Ishikawa (cell line): Measurements from ENCODE around the gene RAF1.

Experiments used
- CEBPB ChIP-seq: IDR thresholded peaks from 2 replicates; pipeline ENCODE4 v1.6.1; 2012
- CREB1 ChIP-seq: IDR thresholded peaks from 2 replicates; pipeline ENCODE4 v1.6.1; 2012; ENCODE audit warnings: low read depth
- EGR1 ChIP-seq: IDR thresholded peaks from 2 replicates; pipeline ENCODE4 v1.6.1; 2012
- EP300 ChIP-seq: IDR thresholded peaks from 2 replicates; pipeline ENCODE4 v1.6.1; 2012; ENCODE audit warnings: borderline replicate concordance
- FOXM1 ChIP-seq: IDR thresholded peaks from 2 replicates; pipeline ENCODE4 v1.6.1; 2012; ENCODE audit warnings: low read depth, borderline replicate concordance
- NFIC ChIP-seq: IDR thresholded peaks from 2 replicates; pipeline ENCODE4 v1.6.1; 2012
- RAD21 ChIP-seq: IDR thresholded peaks from 2 replicates; pipeline ENCODE4 v1.6.1; 2012; ENCODE audit warnings: low read depth
- TAF1 ChIP-seq: IDR thresholded peaks from 2 replicates; pipeline ENCODE4 v1.6.1; 2012; ENCODE audit warnings: low read depth, mild to moderate bottlenecking
- TCF12 ChIP-seq: IDR thresholded peaks from 2 replicates; pipeline ENCODE4 v1.6.1; 2012; ENCODE audit warnings: low read depth
- TEAD4 ChIP-seq: IDR thresholded peaks from 2 replicates; pipeline ENCODE4 v1.6.1; 2012
- YY1 ChIP-seq: IDR thresholded peaks from 2 replicates; pipeline ENCODE4 v1.6.1; 2012; ENCODE audit warnings: low read depth
- ZBTB7A ChIP-seq: IDR thresholded peaks from 2 replicates; pipeline ENCODE4 v1.6.1; 2012; ENCODE audit warnings: low read depth
- TF ChIP-seq, protein P1 (sequence below): IDR thresholded peaks from 2 replicates; pipeline ENCODE4 v1.6.1; 2012; ENCODE audit warnings: low read depth, mild to moderate bottlenecking
- TF ChIP-seq, protein P2 (sequence below): IDR thresholded peaks from 2 replicates; pipeline ENCODE4 v1.6.1; 2012
- TF ChIP-seq, protein P3 (sequence below): IDR thresholded peaks from 2 replicates; pipeline ENCODE4 v1.6.1; 2012

Gene RAF1

DNA sequence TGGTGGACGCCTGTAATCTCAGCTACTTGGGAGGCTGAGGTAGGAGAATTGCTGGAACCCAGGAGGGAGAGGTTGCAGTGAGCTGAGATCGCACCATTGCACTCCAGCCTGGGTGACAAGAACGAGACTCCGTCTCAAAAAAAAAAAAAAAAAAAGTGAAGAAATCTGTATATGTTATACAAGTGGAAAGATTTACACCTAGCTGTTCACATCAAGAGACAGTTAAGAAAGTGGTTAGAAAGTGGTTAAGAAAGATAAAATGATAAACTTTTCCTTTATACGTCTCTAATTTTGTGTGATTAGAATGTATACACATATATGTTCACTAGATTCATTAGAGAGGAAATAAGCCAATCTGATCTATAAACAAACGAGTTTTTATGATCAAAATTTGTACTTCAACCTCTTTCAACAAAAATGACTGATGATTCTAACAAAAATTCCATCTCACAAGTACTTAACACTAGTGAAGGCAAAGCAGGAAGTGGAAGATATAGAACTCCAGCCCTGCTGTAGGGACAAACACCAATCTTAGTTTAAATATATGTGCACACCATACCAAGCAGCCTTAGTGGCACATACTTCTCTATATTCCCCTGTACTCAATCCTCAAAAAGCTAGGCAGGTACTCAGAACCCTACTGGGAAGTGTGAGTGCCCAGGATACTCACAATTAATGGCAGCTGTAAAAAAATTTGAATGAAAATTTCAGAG is 51.2 kb downstream of the RAF1 start:
- no peak for TF ChIP-seq CREB1
- TF ChIP-seq TEAD4, result no peak
- no peak for TF ChIP-seq EGR1
- no peak for TF ChIP-seq EP300

DNA sequence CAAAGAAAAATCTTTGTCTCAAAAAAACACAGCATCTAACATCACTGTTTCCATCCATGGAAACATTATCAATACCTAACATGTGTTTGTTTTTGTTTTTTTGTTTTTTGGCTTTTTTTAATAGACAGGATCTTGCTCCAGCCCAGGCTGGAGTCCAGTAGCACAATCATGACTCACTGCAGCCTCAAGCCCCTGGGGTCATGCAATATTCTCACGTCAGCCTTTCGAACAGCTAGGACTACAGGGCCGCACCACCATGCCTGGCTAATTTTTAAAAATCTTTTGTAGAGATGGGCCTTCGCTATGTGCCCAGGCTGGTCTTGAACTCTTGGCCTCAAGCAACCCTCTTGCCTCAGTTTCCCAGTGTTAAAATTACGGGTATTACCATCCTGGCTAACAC is 52.8 kb downstream of the RAF1 start:
- TF ChIP-seq FOXM1 (no peak), EGR1 (no peak), NFIC (no peak), CREB1 (no peak), RAD21 (no peak), TAF1 (no peak), YY1 (no peak), ZBTB7A (no peak), TEAD4 (no peak), TCF12 (no peak), CEBPB (no peak), EP300 (no peak)
- TF ChIP-seq, protein P1, sequence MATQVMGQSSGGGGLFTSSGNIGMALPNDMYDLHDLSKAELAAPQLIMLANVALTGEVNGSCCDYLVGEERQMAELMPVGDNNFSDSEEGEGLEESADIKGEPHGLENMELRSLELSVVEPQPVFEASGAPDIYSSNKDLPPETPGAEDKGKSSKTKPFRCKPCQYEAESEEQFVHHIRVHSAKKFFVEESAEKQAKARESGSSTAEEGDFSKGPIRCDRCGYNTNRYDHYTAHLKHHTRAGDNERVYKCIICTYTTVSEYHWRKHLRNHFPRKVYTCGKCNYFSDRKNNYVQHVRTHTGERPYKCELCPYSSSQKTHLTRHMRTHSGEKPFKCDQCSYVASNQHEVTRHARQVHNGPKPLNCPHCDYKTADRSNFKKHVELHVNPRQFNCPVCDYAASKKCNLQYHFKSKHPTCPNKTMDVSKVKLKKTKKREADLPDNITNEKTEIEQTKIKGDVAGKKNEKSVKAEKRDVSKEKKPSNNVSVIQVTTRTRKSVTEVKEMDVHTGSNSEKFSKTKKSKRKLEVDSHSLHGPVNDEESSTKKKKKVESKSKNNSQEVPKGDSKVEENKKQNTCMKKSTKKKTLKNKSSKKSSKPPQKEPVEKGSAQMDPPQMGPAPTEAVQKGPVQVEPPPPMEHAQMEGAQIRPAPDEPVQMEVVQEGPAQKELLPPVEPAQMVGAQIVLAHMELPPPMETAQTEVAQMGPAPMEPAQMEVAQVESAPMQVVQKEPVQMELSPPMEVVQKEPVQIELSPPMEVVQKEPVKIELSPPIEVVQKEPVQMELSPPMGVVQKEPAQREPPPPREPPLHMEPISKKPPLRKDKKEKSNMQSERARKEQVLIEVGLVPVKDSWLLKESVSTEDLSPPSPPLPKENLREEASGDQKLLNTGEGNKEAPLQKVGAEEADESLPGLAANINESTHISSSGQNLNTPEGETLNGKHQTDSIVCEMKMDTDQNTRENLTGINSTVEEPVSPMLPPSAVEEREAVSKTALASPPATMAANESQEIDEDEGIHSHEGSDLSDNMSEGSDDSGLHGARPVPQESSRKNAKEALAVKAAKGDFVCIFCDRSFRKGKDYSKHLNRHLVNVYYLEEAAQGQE, result no peak
- TF ChIP-seq, protein P2, sequence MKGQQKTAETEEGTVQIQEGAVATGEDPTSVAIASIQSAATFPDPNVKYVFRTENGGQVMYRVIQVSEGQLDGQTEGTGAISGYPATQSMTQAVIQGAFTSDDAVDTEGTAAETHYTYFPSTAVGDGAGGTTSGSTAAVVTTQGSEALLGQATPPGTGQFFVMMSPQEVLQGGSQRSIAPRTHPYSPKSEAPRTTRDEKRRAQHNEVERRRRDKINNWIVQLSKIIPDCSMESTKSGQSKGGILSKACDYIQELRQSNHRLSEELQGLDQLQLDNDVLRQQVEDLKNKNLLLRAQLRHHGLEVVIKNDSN, result no peak
- TF ChIP-seq, protein P3, sequence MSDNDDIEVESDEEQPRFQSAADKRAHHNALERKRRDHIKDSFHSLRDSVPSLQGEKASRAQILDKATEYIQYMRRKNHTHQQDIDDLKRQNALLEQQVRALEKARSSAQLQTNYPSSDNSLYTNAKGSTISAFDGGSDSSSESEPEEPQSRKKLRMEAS, result no peak

DNA sequence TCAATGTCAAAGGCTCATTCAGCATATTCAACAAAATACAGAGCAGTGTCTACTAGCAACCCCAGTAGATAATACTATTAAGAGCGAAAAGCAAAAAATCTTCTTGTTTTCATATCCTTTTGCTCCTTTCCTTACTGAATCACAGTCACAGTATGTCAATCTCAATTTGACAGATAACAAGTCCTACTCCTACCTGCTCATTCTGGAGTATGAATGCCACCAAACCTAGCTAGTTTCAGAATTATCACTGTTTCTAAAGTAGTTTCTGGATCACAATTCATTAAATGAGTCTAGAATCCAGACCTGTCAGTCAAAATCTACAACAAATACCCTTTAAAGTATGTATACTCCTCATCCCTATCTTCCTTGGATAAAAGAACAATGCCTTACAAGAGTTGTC is 55.5 kb downstream of the RAF1 start:
- TF ChIP-seq YY1 (no peak), NFIC (no peak), CEBPB (no peak), RAD21 (no peak), FOXM1 (no peak), TAF1 (no peak), TCF12 (no peak), TEAD4 (no peak), ZBTB7A (no peak), CREB1 (no peak)

DNA sequence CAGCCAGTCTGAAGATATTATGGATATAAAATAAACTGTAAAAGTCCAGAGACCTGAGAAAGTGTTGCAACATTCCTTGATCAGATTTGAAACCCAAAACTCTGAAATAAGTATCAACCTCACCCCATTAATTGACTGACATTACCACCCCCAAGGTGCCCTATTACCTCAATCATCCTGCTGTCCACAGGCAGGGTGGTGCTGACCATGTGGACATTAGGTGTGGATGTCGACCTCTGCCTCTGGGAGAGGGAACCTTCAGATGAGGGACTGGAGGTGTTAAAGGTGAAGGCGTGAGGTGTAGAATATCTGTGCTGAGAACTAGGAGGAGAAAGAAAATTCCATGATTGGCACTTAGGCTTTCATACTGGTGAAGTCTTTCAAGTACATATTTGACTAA is 59.9 kb downstream of the RAF1 start:
- TF ChIP-seq, protein P1, result peak; percentile 79
- TF ChIP-seq TEAD4, result no peak
- no peak for TF ChIP-seq RAD21

DNA sequence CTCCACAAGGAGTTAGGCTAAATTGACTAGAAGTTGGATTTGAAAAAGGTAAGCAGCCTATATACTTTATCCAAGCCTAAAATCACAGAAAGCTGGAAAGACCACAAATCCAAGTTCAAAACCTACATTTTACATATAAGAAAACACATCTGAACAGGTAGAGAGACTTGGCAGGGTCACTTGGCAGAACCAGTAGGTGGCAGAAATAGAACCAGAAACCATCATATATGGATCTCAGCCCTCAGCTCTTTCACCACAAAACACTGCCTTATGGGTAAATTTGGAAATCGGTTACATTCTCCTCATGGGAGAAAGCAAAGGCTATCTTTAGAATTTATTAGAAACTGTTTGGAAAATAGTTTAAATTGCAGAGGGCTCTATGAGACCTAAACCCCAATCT is 62.8 kb downstream of the RAF1 start:
- peak; percentile 17; the same call in 1 of the 2 replicates for TF ChIP-seq RAD21
- no peak for TF ChIP-seq NFIC

DNA sequence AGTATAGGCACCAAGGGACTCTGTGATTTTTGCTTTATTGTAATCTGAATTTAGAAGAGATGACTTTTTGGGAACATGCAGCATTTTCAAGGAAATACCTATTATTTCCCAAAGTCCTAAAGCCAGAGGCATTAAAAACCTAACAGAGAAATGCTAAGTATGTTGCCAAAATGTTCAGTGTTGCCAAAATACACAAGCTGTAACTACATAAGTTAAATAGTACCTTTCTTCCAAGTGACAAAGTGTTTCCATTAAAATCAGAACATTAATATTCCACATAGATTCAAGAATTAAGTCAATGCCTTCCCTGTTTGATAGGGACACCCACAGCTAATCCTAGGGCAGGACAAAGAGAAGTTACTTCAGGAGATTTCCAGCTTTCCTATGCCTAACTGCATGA is 65.0 kb downstream of the RAF1 start:
- TF ChIP-seq, protein P3, result no peak
- TF ChIP-seq TAF1, result no peak
- TF ChIP-seq CEBPB, result no peak
- TF ChIP-seq, protein P1, result no peak
- TF ChIP-seq, protein P2, result no peak
- no peak for TF ChIP-seq NFIC
- TF ChIP-seq YY1, result no peak
- TF ChIP-seq TEAD4, result no peak
- no peak for TF ChIP-seq ZBTB7A
- no peak for TF ChIP-seq FOXM1
- no peak for TF ChIP-seq EGR1
- TF ChIP-seq CREB1, result no peak
- TF ChIP-seq EP300, result no peak
- no peak for TF ChIP-seq TCF12
- no peak for TF ChIP-seq RAD21
